ENCODE data around the gene ENTPD7.
A peak's percentile ranks its signal among the peaks of the same experiment; 100 is the strongest.

The ENTPD7 gene

DNA sequence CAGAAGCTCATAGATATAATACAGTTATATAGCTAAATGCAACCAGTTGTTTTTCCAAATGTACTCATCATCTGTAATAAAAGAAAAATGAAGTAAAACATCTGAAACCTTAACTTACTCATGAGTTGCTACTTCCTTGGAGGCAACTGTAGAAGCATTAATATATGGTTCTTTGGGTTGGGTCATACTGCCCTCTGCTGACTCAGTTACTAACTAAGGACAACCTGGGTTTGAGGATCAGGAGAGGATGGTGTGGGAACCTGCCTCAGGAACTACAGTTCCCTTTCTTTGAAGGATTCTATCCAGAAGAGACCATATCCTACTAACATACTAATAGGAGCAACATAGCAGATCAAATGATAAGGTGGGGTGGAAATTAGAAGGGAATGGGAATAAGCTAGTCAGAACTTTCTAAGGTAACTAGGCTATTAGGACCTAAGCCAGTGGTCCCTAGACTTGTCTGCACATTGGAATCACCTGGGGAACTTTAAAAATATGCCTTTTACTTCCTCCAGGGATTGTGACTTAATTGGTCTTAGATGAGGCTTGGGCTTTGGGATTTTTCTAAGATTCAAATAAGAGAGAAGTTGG, 51.9 kb downstream of the ENTPD7 start:
- TF ChIP-seq, protein P1, sequence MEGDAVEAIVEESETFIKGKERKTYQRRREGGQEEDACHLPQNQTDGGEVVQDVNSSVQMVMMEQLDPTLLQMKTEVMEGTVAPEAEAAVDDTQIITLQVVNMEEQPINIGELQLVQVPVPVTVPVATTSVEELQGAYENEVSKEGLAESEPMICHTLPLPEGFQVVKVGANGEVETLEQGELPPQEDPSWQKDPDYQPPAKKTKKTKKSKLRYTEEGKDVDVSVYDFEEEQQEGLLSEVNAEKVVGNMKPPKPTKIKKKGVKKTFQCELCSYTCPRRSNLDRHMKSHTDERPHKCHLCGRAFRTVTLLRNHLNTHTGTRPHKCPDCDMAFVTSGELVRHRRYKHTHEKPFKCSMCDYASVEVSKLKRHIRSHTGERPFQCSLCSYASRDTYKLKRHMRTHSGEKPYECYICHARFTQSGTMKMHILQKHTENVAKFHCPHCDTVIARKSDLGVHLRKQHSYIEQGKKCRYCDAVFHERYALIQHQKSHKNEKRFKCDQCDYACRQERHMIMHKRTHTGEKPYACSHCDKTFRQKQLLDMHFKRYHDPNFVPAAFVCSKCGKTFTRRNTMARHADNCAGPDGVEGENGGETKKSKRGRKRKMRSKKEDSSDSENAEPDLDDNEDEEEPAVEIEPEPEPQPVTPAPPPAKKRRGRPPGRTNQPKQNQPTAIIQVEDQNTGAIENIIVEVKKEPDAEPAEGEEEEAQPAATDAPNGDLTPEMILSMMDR (IDR thresholded peaks at IDR 0.05; ENCODE audit: low read length), result peak; percentile 49
- TF ChIP-seq EZH2phosphoT487 (IDR thresholded peaks at IDR 0.05; ENCODE audit: low read length), result no peak

GRCh38 chr10:99714446-99714845, 55.1 kb downstream of the ENTPD7 start:
- TF ChIP-seq EZH2phosphoT487 (IDR thresholded peaks at IDR 0.05; ENCODE audit: low read length), result no peak
- TF ChIP-seq EZH2 (optimal IDR thresholded peaks at IDR 0.05; ENCODE audit: low read depth, low read length), result no peak
- TF ChIP-seq, protein P1 (IDR thresholded peaks at IDR 0.05; ENCODE audit: low read length), result no peak
- Histone ChIP-seq H3K27ac (ENCODE audit: low read length) (no peak overlapping the region), H4K20me1 (ENCODE audit: insufficient read depth, low read length) (no peaks in the 10 kb centered on the region), H2AFZ (ENCODE audit: low read length) (no peak overlapping the region), H3K36me3 (replicated peaks; ENCODE audit: insufficient read depth, low read length) (no peaks in the 10 kb centered on the region; the same call in 1 of the 2 replicates), H3K4me1 (ENCODE audit: low read length) (no peaks in the 10 kb centered on the region), H3K9me2 (replicated peaks; ENCODE audit: insufficient read depth, low read length) (no peaks in the 10 kb centered on the region), H3K27me3 (replicated peaks; ENCODE audit: insufficient read depth, low read length) (no peaks in the 10 kb centered on the region), H3K9ac (ENCODE audit: low read length) (no peak overlapping the region), H3K4me3 (ENCODE audit: low read length) (no peak overlapping the region), H3F3A (ENCODE audit: insufficient read depth, low read length) (no peaks in the 10 kb centered on the region), H3K79me2 (ENCODE audit: low read length) (no peaks in the 10 kb centered on the region), H3K9me3 (replicated peaks; ENCODE audit: insufficient read depth, low read length) (no peaks in the 10 kb centered on the region), H3K4me2 (ENCODE audit: low read depth, low read length) (no peak overlapping the region)
- DNase-seq, result no peak

More for the DNA sequence above, 51.9 kb downstream of the ENTPD7 start:
- Histone ChIP-seq H4K20me1 (ENCODE audit: insufficient read depth, low read length) (no peaks in the 10 kb centered on the region), H3K36me3 (replicated peaks; ENCODE audit: insufficient read depth, low read length) (no peaks in the 10 kb centered on the region; the same call in 1 of the 2 replicates), H3K79me2 (ENCODE audit: low read length) (no peaks in the 10 kb centered on the region), H2AFZ (ENCODE audit: low read length) (no peak overlapping the region), H3K9ac (ENCODE audit: low read length) (no peak overlapping the region), H3K4me3 (ENCODE audit: low read length) (no peak overlapping the region), H3K27ac (ENCODE audit: low read length) (no peak overlapping the region), H3K4me2 (ENCODE audit: low read depth, low read length) (no peak overlapping the region), H3F3A (ENCODE audit: insufficient read depth, low read length) (no peaks in the 10 kb centered on the region), H3K9me2 (replicated peaks; ENCODE audit: insufficient read depth, low read length) (no peaks in the 10 kb centered on the region), H3K4me1 (ENCODE audit: low read length) (no peaks in the 10 kb centered on the region), H3K9me3 (replicated peaks; ENCODE audit: insufficient read depth, low read length) (no peaks in the 10 kb centered on the region), H3K27me3 (replicated peaks; ENCODE audit: insufficient read depth, low read length) (no peaks in the 10 kb centered on the region)
- DNase-seq, result peak; percentile 37

DNA sequence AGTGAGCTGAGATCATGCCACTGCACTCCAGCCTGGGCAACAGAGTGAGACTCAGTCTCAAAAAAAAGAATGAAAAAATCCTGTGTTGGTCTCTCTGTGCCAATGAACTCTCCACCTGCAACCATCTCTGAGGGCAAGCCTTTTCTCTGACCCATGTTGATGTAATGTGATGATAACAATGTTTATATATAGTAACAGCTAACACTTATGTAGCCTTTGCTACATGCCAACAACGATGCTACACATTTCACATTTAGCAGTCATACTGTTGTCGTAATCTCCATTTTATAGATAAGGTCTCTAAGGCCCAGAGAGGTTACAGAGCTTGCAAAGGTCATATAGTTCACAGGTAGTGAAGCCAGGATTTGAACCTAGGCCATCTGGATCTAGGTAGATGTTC, 61.1 kb downstream of the ENTPD7 start:
- TF ChIP-seq EZH2phosphoT487 (IDR thresholded peaks at IDR 0.05; ENCODE audit: low read length), result no peak
- no peak for TF ChIP-seq EZH2 (optimal IDR thresholded peaks at IDR 0.05; ENCODE audit: low read depth, low read length)
- TF ChIP-seq, protein P1 (IDR thresholded peaks at IDR 0.05; ENCODE audit: low read length), result no peak
- no peak for DNase-seq
- H3K9me3 ChIP-seq (replicated peaks; ENCODE audit: insufficient read depth, low read length), result no peaks in the 10 kb centered on the region
- H3F3A ChIP-seq (ENCODE audit: insufficient read depth, low read length), result no peaks in the 10 kb centered on the region
- no peak overlapping the region for H3K4me3 ChIP-seq (ENCODE audit: low read length)
- no peaks in the 10 kb centered on the region for H3K27me3 ChIP-seq (replicated peaks; ENCODE audit: insufficient read depth, low read length)
- no peak overlapping the region for H3K27ac ChIP-seq (ENCODE audit: low read length)
- H3K36me3 ChIP-seq (replicated peaks; ENCODE audit: insufficient read depth, low read length), result 0 out of 2 replicates have a peak, but pooled peaks cover 6% of the 10 kb centered on the region
- H3K9ac ChIP-seq (ENCODE audit: low read length), result no peak overlapping the region
- no peaks in the 10 kb centered on the region for H3K9me2 ChIP-seq (replicated peaks; ENCODE audit: insufficient read depth, low read length)
- no peaks in the 10 kb centered on the region for H4K20me1 ChIP-seq (ENCODE audit: insufficient read depth, low read length)
- no peak overlapping the region for H2AFZ ChIP-seq (ENCODE audit: low read length)
- H3K4me2 ChIP-seq (ENCODE audit: low read depth, low read length), result no peak overlapping the region
- H3K79me2 ChIP-seq (ENCODE audit: low read length), result no peaks in the 10 kb centered on the region
- H3K4me1 ChIP-seq (ENCODE audit: low read length), result no peaks in the 10 kb centered on the region
